Neural progenitor cell (in vitro differentiated cells): Measurements from ENCODE around the gene CT47C1. TPM values are rescaled to one million over a fixed set of nuclear protein-coding genes. Genes with fewer than 3 reads are reported as not detected.

Source experiments
- DNase-seq: peaks from one replicate; pipeline ENCODE4 v3.0.0-alpha.2; 2016; ENCODE audit warnings: low spot score
- H2AFZ ChIP-seq: fragments of 200-600 bp; sonication (generic); replicated peaks from 2 replicates; pipeline ENCODE4 v1.6.1; 2016; ENCODE audit warnings: antibody characterized with exemption
- H3F3A ChIP-seq: fragments of 200-600 bp; sonication (generic); 2 replicates; pipeline ENCODE4 v1.6.1; 2016; ENCODE audit warnings: antibody characterized with exemption, low read depth
- H3K27ac ChIP-seq: fragments of 200-600 bp; sonication (generic); 2 replicates; pipeline ENCODE4 v1.5.1; 2016; ENCODE audit warnings: mild to moderate bottlenecking
- H3K27me3 ChIP-seq: fragments of 200-600 bp; sonication (generic); 2 replicates; pipeline ENCODE4 v1.6.1; 2016; ENCODE audit warnings: mild to moderate bottlenecking, moderate library complexity
- H3K36me3 ChIP-seq: fragments of 200-600 bp; sonication (generic); 2 replicates; pipeline ENCODE4 v1.5.1; 2016
- H3K4me1 ChIP-seq: fragments of 200-600 bp; sonication (generic); 2 replicates; pipeline ENCODE4 v1.6.1; 2016; ENCODE audit warnings: mixed run types
- H3K4me2 ChIP-seq: fragments of 200-600 bp; sonication (generic); 2 replicates; pipeline ENCODE4 v1.6.1; 2016
- H3K4me3 ChIP-seq: fragments of 200-600 bp; sonication (generic); 2 replicates; pipeline ENCODE4 v1.5.1; 2016
- H3K79me2 ChIP-seq: fragments of 200-600 bp; sonication (generic); 2 replicates; pipeline ENCODE4 v1.6.1; 2016; ENCODE audit warnings: low read depth
- H3K9ac ChIP-seq: fragments of 200-600 bp; sonication (generic); 2 replicates; pipeline ENCODE4 v1.6.1; 2016
- H3K9me3 ChIP-seq: fragments of 200-600 bp; sonication (generic); 2 replicates; pipeline ENCODE4 v1.5.1; 2016; ENCODE audit warnings: low read depth
- H4K20me1 ChIP-seq: fragments of 200-600 bp; sonication (generic); 2 replicates; pipeline ENCODE4 v1.6.1; 2016; ENCODE audit warnings: low read depth
- H3K27ac Mint-ChIP-seq: 3 replicates; pipeline ENCODE4 v1.8.0; 2021; ENCODE audit warnings: mixed read lengths
- H3K27me3 Mint-ChIP-seq: 2 replicates; pipeline ENCODE4 v1.8.0; 2022; ENCODE audit warnings: low read depth, mild to moderate bottlenecking, inconsistent platforms, moderate library complexity, mixed read lengths; ENCODE audit not compliant: insufficient read depth
- H3K36me3 Mint-ChIP-seq: 3 replicates; pipeline ENCODE4 v1.8.0; 2021; ENCODE audit warnings: mixed read lengths
- H3K4me1 Mint-ChIP-seq: 3 replicates; pipeline ENCODE4 v1.8.0; 2021; ENCODE audit warnings: mixed read lengths
- H3K4me3 Mint-ChIP-seq: 3 replicates; pipeline ENCODE4 v1.8.0; 2021; ENCODE audit warnings: mild to moderate bottlenecking, moderate library complexity, mixed read lengths
- H3K9me3 Mint-ChIP-seq: 3 replicates; pipeline ENCODE4 v1.8.0; 2020; ENCODE audit warnings: mixed read lengths
- CTCF ChIP-seq: fragments of 200-600 bp; sonication (generic); IDR thresholded peaks from 2 replicates; pipeline ENCODE4 v1.5.1; 2017; ENCODE audit warnings: antibody characterized with exemption, mild to moderate bottlenecking
- EZH2 ChIP-seq: fragments of 200-600 bp; sonication (generic); IDR thresholded peaks from 2 replicates; pipeline ENCODE4 v1.6.1; 2017; ENCODE audit warnings: antibody characterized with exemption, mild to moderate bottlenecking, moderate library complexity
- EZH2phosphoT487 ChIP-seq: fragments of 200-600 bp; sonication (generic); IDR thresholded peaks from 2 replicates; pipeline ENCODE4 v1.6.1; 2017; ENCODE audit warnings: antibody characterized with exemption
- total RNA-seq: library from RNA; depleted of rRNA; stranded (reverse); fragments of >200 nt; gene quantifications from 2 replicates; pipeline ENCODE4 v1.2.3, GENCODE V29; 2015; ENCODE audit warnings: low replicate concordance

The CT47C1 gene
- total RNA-seq, 1 donor from 2014 or later: not detected

- no peak for TF ChIP-seq EZH2
- TF ChIP-seq CTCF: no peak
- TF ChIP-seq EZH2phosphoT487: no peak
- Mint-ChIP-seq H3K4me1 (no peaks in the 10 kb centered on the region), H3K9me3 (peaks cover 2% of the 10 kb centered on the region), H3K36me3 (no peaks in the 10 kb centered on the region), H3K27ac (no peak overlapping the region), H3K27me3 (peaks cover 2% of the 10 kb centered on the region), H3K4me3 (no peak overlapping the region)
- no peak for DNase-seq
- no peak overlapping the region for H3K4me2 ChIP-seq
- H3K9ac ChIP-seq: no peak overlapping the region
- no peaks in the 10 kb centered on the region for H3K27me3 ChIP-seq
- H3K36me3 ChIP-seq: no peaks in the 10 kb centered on the region
- H3K79me2 ChIP-seq: no peaks in the 10 kb centered on the region
- H3K27ac ChIP-seq: no peak overlapping the region
- H3K9me3 ChIP-seq: no peaks in the 10 kb centered on the region
- H3F3A ChIP-seq: no peaks in the 10 kb centered on the region
- H3K4me1 ChIP-seq: no peaks in the 10 kb centered on the region
- H2AFZ ChIP-seq: no peak overlapping the region
- H3K4me3 ChIP-seq: no peak overlapping the region
- no peaks in the 10 kb centered on the region for H4K20me1 ChIP-seq
Measured at GRCh38 chrX:119101168-119101567, 28.4 kb downstream of the CT47C1 start.

- no peak overlapping the region for H3K27ac Mint-ChIP-seq
- H3F3A ChIP-seq: no peaks in the 10 kb centered on the region
Measured at GRCh38 chrX:119105826-119106225, 33.0 kb downstream of the CT47C1 start.

GRCh38 chrX:119107206-119107605, 34.4 kb downstream of the CT47C1 start:
- Histone ChIP-seq H3K4me2 (no peak overlapping the region), H3K27me3 (no peaks in the 10 kb centered on the region), H2AFZ (no peak overlapping the region), H3K9me3 (no peaks in the 10 kb centered on the region), H3K27ac (no peak overlapping the region), H3K9ac (no peak overlapping the region), H3K4me3 (no peak overlapping the region), H3K79me2 (no peaks in the 10 kb centered on the region), H4K20me1 (no peaks in the 10 kb centered on the region), H3F3A (no peaks in the 10 kb centered on the region), H3K4me1 (no peaks in the 10 kb centered on the region), H3K36me3 (no peaks in the 10 kb centered on the region)
- no peak for TF ChIP-seq EZH2phosphoT487
- no peak for TF ChIP-seq CTCF
- no peak overlapping the region for H3K4me3 Mint-ChIP-seq
- H3K27ac Mint-ChIP-seq: no peak overlapping the region
- no peaks in the 10 kb centered on the region for H3K4me1 Mint-ChIP-seq
- no peak for DNase-seq
- H3K36me3 Mint-ChIP-seq: no peaks in the 10 kb centered on the region
- no peaks in the 10 kb centered on the region for H3K9me3 Mint-ChIP-seq
- H3K27me3 Mint-ChIP-seq: no peaks in the 10 kb centered on the region

More at GRCh38 chrX:119105826-119106225, 33.0 kb downstream of the CT47C1 start:
- H3K4me1 ChIP-seq: no peaks in the 10 kb centered on the region
- Mint-ChIP-seq H3K36me3 (no peaks in the 10 kb centered on the region), H3K4me3 (no peak overlapping the region), H3K4me1 (no peaks in the 10 kb centered on the region), H3K9me3 (no peaks in the 10 kb centered on the region), H3K27me3 (no peaks in the 10 kb centered on the region)
- no peaks in the 10 kb centered on the region for H4K20me1 ChIP-seq
- H3K27me3 ChIP-seq: no peaks in the 10 kb centered on the region
- no peaks in the 10 kb centered on the region for H3K9me3 ChIP-seq
- H3K4me3 ChIP-seq: no peak overlapping the region
- no peak for DNase-seq
- H3K4me2 ChIP-seq: no peak overlapping the region
- no peaks in the 10 kb centered on the region for H3K79me2 ChIP-seq
- TF ChIP-seq EZH2 (no peak), CTCF (no peak), EZH2phosphoT487 (no peak)
- H3K27ac ChIP-seq: no peak overlapping the region
- no peaks in the 10 kb centered on the region for H3K36me3 ChIP-seq
- H2AFZ ChIP-seq: no peak overlapping the region
- no peak overlapping the region for H3K9ac ChIP-seq
